WERI-Rb-1 (cell line): ENCODE measurements around the gene TMEM119.

Source experiments
- DNase-seq: peaks from one replicate; pipeline ENCODE4 v3.0.0-alpha.2; 2020
- H3K27ac ChIP-seq: fragments of 250-450 bp; sonication (Bioruptor Pico); 2 replicates; pipeline ENCODE4 v1.5.1; 2020; ENCODE audit warnings: mild to moderate bottlenecking, moderate library complexity
- H3K27me3 ChIP-seq: fragments of 250-450 bp; sonication (Bioruptor Pico); 2 replicates; pipeline ENCODE4 v1.5.1; 2021; ENCODE audit warnings: mild to moderate bottlenecking, low read depth, moderate library complexity; ENCODE audit not compliant: insufficient read depth, severe bottlenecking
- H3K36me3 ChIP-seq: fragments of 250-450 bp; sonication (Bioruptor Pico); 2 replicates; pipeline ENCODE4 v1.5.1; 2020; ENCODE audit warnings: mild to moderate bottlenecking, moderate library complexity
- H3K4me3 ChIP-seq: 2 replicates; pipeline ENCODE4 v1.5.1; 2011; ENCODE audit warnings: low read depth, mild to moderate bottlenecking, control low read depth, low read length
- H3K9me3 ChIP-seq: fragments of 250-450 bp; sonication (Bioruptor Pico); 2 replicates; pipeline ENCODE4 v1.5.1; 2021; ENCODE audit warnings: mild to moderate bottlenecking, moderate library complexity; ENCODE audit not compliant: severe bottlenecking
- CTCF ChIP-seq: IDR thresholded peaks from 2 replicates; pipeline ENCODE4 v1.5.1; 2011; ENCODE audit warnings: low read depth, mild to moderate bottlenecking, control low read depth, inconsistent platforms, low read length

The TMEM119 gene

GRCh38 chr12:108643941-108644810, 46.3 kb upstream of the TMEM119 start:
- no peak for DNase-seq
- Histone ChIP-seq H3K4me3 (no peak overlapping the region), H3K9me3 (no peaks in the 10 kb centered on the region), H3K27me3 (no peaks in the 10 kb centered on the region), H3K27ac (no peak overlapping the region), H3K36me3 (peaks cover 34% of the 10 kb centered on the region)
- no peak for TF ChIP-seq CTCF

DNA sequence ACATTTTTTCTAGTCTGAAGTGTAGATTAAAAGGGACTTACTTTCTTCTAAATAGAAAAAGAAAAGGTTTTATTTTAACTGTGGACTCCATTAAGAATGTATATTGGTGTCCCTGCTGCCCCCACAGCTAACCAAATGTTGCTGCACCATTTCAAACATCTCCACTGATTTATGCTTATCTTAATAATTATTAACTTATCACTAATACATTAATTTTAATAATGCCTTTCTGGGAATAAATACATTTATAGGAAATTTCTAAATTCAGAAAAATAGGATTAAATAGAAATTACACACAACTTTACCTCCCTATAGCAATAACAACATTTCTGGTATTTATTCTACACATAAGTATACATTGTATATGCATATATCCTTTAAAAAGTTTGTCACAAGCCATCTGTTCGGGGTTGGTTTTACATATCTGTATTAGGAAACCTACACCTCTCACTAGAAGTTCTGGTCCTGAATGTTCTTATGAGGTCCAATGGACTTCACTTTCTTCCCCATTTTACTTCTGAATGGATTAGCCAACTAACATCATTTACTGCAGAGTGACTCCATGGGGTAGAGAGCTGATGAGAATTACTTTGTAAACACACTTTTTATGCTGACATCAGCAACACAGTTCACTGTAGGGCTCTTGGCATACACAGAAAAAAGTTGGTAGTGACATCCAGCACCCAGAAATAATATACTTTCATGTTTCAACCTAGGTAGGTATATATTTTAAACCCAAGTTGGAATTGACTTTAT, 45.2 kb upstream of the TMEM119 start:
- H3K27me3 ChIP-seq = no peaks in the 10 kb centered on the region
- no peak overlapping the region for H3K4me3 ChIP-seq
- no peak for DNase-seq
- H3K27ac ChIP-seq = no peak overlapping the region
- peaks cover 23% of the 10 kb centered on the region for H3K36me3 ChIP-seq
- no peaks in the 10 kb centered on the region for H3K9me3 ChIP-seq
- TF ChIP-seq CTCF = no peak

DNA sequence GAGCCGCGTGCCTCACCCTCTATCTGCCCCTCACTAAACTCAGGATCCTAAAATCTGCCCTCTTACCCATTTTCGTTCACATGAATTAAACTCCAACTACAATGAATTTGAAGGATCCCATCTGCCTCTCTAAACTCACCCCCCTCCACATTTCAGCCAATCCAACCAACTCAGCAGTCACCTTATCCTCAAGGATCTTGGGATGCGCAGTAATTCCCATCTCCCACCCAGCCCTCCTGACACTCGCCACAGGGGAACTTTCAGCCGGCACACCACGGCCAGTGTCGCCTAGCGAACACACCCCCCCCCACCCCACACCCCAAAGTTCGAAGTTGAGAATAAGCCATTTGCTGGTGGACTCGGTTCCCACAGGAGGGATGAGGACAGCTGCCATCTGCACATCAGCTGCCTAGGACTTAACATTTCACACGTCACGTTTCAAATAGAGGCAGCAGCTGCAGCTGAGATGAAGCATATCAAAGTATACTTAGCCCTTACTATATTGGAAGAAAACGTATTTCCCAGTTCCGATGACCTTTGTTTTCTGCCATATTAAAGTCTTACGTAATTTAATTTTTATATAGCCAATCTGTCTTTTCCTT, 44.5 kb upstream of the TMEM119 start:
- Histone ChIP-seq H3K4me3 (no peak overlapping the region), H3K27ac (no peak overlapping the region; the same call in 1 of the 2 replicates), H3K36me3 (peaks cover 16% of the 10 kb centered on the region), H3K9me3 (no peaks in the 10 kb centered on the region), H3K27me3 (no peaks in the 10 kb centered on the region)
- no peak for TF ChIP-seq CTCF
- DNase-seq = peak; percentile 41

DNA sequence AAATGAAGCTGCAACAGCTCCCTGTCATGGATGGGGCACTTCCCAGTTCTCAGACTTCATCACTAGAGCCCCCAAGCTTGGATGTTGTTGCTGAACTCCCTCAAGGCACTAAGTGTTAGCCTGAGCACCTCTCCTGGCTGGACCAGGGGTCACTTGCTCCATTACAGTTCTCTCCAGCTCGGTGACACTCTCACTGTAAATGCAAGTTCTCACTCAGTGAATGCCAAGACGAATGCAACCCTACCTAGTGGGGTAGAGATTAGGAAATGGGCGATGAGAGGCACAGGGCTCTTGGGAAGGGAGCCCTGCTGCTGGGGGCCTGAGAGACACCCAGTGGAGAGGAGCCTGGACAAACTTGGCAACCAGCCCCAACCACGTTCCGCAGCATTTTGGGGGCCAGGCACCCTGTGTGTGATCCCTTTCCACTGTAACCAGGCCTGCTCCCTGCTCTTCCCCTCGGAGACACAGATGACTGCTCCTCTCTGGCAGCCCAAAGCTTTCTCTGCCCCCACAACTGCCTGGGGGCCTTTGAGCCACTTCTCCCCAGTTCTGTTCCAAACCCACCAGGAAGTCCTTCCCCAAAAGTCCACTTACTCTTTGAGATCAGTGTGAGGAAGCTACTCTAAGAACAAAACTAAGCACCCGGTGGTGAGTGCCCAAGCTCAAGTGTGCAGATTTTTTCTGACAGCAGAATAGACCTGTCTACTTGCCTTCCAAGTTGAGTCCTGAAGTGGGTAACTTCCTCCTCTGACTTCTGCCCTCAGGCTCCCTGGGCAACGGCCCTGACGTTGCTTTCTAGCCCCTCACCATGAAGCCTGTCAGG, 43.8 kb upstream of the TMEM119 start:
- TF ChIP-seq CTCF = no peak
- H3K36me3 ChIP-seq = peaks cover 10% of the 10 kb centered on the region
- no peak overlapping the region for H3K4me3 ChIP-seq
- H3K27me3 ChIP-seq = no peaks in the 10 kb centered on the region
- DNase-seq = no peak
- H3K9me3 ChIP-seq = no peaks in the 10 kb centered on the region
- H3K27ac ChIP-seq = no peak overlapping the region; the same call in 1 of the 2 replicates

DNA sequence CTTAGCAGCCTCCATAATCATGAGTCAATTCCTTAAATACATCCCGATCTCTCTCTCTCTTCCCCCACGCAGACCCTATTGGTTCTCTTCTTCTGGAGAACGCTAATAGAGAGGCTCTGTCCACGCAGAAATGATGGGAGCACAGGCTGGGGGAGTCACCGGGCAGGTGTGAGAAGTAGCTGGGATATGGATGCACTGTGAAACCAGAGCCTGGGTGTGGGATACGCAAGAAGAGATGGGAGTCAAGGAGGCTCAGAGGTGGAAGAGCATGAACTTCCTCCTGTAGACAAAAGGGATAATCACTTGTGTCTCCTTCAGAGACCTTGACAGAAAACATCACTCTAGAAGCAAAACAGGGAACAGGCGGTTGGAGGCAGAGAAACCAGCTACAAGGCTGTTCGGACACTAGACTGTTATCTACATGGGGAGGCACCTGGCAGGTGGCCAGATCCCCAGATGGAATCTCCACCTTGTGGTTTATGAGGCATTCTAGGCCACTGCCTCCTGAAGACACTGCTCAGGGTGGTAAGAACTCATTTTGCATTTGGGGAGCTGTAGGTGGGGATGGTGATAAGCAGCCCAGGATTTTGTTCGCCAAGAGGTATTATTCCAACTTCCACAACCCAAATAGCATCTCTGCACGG, 43.0 kb upstream of the TMEM119 start:
- no peak overlapping the region for H3K27ac ChIP-seq
- no peak overlapping the region for H3K4me3 ChIP-seq
- no peak for DNase-seq
- no peak for TF ChIP-seq CTCF
- no peaks in the 10 kb centered on the region for H3K27me3 ChIP-seq
- H3K9me3 ChIP-seq = no peaks in the 10 kb centered on the region
- H3K36me3 ChIP-seq = peaks cover 3% of the 10 kb centered on the region; the same call in 1 of the 2 replicates
